HuH-7.5 (cell line): Measurements from ENCODE around the gene RPS19BP1.

Experiments used
- DNase-seq: peaks from one replicate; pipeline ENCODE4 v3.0.0; 2011; ENCODE audit warnings: low spot score

RPS19BP1 gene

GRCh38 chr22:39489094-39490068 lies 43.2 kb downstream of the RPS19BP1 start:
- DNase-seq, result no peak

GRCh38 chr22:39488563-39489083 lies 43.9 kb downstream of the RPS19BP1 start:
- DNase-seq, result no peak

- DNase-seq, result no peak
These were observed 44.6 kb downstream of the RPS19BP1 start for GRCh38 chr22:39487826-39488520.

- DNase-seq, result no peak
These were observed 45.4 kb downstream of the RPS19BP1 start for GRCh38 chr22:39486951-39487825.

- no peak for DNase-seq
These were observed 49.8 kb downstream of the RPS19BP1 start for GRCh38 chr22:39482768-39483167.

GRCh38 chr22:39481595-39481994 lies 51.0 kb downstream of the RPS19BP1 start:
- DNase-seq, result no peak

GRCh38 chr22:39481054-39481453 lies 51.5 kb downstream of the RPS19BP1 start:
- DNase-seq, result no peak

- DNase-seq, result no peak
These were observed 52.0 kb downstream of the RPS19BP1 start for GRCh38 chr22:39480557-39480956.

- DNase-seq, result no peak
These were observed 53.3 kb downstream of the RPS19BP1 start for GRCh38 chr22:39479254-39479653.
